SU-DHL-6 (cell line): ENCODE data around the gene DSCAML1.

Experiments used
- H2AFZ ChIP-seq: fragments of 200-600 bp; sonication (generic); 2 replicates; pipeline ENCODE4 v1.6.1; 2014; ENCODE audit warnings: low read depth, mild to moderate bottlenecking, moderate library complexity, mixed read lengths, antibody characterized with exemption, low read length; ENCODE audit not compliant: severe bottlenecking
- H3F3A ChIP-seq: fragments of 200-600 bp; shearing (Covaris generic); 2 replicates; pipeline ENCODE4 v1.6.0; 2016; ENCODE audit warnings: antibody characterized with exemption, mild to moderate bottlenecking; ENCODE audit not compliant: insufficient read depth
- H3K27ac ChIP-seq: fragments of 200-600 bp; sonication (generic); 2 replicates; pipeline ENCODE4 v1.5.1; 2016; ENCODE audit warnings: low read depth, mild to moderate bottlenecking, low read length, moderate library complexity, mixed read lengths
- H3K27me3 ChIP-seq: fragments of 200-600 bp; sonication (generic), shearing (Covaris generic); 2 replicates; pipeline ENCODE4 v1.6.0; 2014; ENCODE audit warnings: mild to moderate bottlenecking, low read length
- H3K36me3 ChIP-seq: fragments of 200-600 bp; sonication (generic); 2 replicates; pipeline ENCODE4 v1.6.1; 2014; ENCODE audit warnings: mild to moderate bottlenecking, low read length, mixed read lengths
- H3K4me2 ChIP-seq: fragments of 300-600, 200-600 bp; shearing (Covaris generic), sonication (generic); 2 replicates; pipeline ENCODE4 v1.6.0; 2014; ENCODE audit warnings: low read length, low read depth, mild to moderate bottlenecking; ENCODE audit not compliant: poor library complexity, severe bottlenecking
- H3K4me3 ChIP-seq: fragments of 200-600 bp; sonication (generic); 2 replicates; pipeline ENCODE4 v1.5.1; 2014; ENCODE audit warnings: antibody characterized with exemption, low read length, mild to moderate bottlenecking, mixed read lengths; ENCODE audit not compliant: insufficient read depth, poor library complexity, severe bottlenecking
- H3K79me2 ChIP-seq: fragments of 200-600 bp; sonication (generic); 2 replicates; pipeline ENCODE4 v1.6.1; 2014; ENCODE audit warnings: mild to moderate bottlenecking, low read length, moderate library complexity; ENCODE audit not compliant: insufficient read depth
- H3K9ac ChIP-seq: fragments of 200-600 bp; sonication (generic); 2 replicates; pipeline ENCODE4 v1.7.0; 2014; ENCODE audit warnings: mild to moderate bottlenecking, low read length
- H3K9me2 ChIP-seq: fragments of 200-600 bp; sonication (generic); replicated peaks from 2 replicates; pipeline ENCODE4 v1.6.1; 2014; ENCODE audit warnings: low read length; ENCODE audit not compliant: insufficient read depth
- H3K9me3 ChIP-seq: fragments of 200-600 bp; sonication (generic); 2 replicates; pipeline ENCODE4 v1.6.1; 2014; ENCODE audit warnings: low read length, mixed read lengths; ENCODE audit not compliant: insufficient read depth
- H4K20me1 ChIP-seq: fragments of 200-600 bp; sonication (generic); 2 replicates; pipeline ENCODE4 v1.6.1; 2014; ENCODE audit warnings: low read depth, mild to moderate bottlenecking, antibody characterized with exemption, low read length, moderate library complexity, mixed read lengths
- EZH2phosphoT487 ChIP-seq: fragments of 200-600 bp; sonication (generic), shearing (Covaris generic); conservative IDR thresholded peaks from 2 replicates; pipeline ENCODE4 v1.6.1; 2018; ENCODE audit warnings: mild to moderate bottlenecking, antibody characterized with exemption, low read length, moderate library complexity, mixed read lengths
- TF ChIP-seq, protein P1 (sequence below): fragments of 200-600 bp; sonication (generic); IDR thresholded peaks from one replicate; pipeline ENCODE4 v1.5.1; 2017; ENCODE audit warnings: antibody characterized with exemption, mild to moderate bottlenecking, low read length, moderate library complexity; ENCODE audit not compliant: insufficient read depth, poor library complexity, severe bottlenecking

DSCAML1 gene

DNA sequence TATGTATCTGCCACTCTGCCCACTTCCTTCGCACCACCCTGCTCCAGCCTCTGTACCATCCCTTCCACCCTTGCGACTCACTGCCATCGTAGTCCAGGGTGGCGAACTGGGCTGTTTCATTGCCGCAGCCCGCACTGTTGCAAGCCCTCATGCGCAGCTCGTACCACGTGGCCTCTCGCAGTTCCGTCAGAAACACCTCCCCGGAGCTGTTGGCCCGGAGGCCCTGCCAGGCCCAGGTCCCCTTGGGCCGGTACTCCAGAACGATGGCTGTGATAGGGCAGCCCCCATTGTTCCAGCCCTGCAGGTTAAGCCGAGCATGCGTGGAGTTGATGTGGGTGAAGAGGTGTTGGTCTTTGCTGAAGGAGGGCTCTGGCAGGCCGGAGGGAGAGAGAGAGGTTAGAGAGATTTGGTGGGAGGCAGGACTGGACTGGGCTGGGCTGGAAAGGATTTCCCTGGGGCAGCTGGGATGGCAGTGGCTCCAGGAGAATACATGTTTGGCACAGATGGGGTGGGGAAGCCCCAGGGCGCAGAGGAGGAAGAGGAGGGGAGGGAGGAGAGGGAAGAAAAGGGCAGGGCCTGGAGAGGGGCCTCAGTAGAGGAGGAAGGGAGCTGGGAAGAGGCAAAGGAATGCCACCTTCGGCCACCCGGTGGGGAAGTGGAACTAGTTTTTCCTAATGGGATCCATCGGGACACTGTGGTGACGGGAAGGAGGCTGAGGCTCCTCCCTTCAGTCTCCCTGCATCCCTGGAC lies 359.8 kb downstream of the DSCAML1 start:
- Histone ChIP-seq H4K20me1 (no peaks in the 10 kb centered on the region), H3K9me2 (no peaks in the 10 kb centered on the region), H2AFZ (no peak overlapping the region), H3F3A (no peaks in the 10 kb centered on the region), H3K9ac (no peak overlapping the region), H3K79me2 (no peaks in the 10 kb centered on the region), H3K36me3 (no peaks in the 10 kb centered on the region), H3K27me3 (no peaks in the 10 kb centered on the region), H3K27ac (no peak overlapping the region), H3K4me3 (no peak overlapping the region), H3K4me2 (no peak overlapping the region), H3K9me3 (no peaks in the 10 kb centered on the region)
- no peak for TF ChIP-seq EZH2phosphoT487
- TF ChIP-seq, protein P1, sequence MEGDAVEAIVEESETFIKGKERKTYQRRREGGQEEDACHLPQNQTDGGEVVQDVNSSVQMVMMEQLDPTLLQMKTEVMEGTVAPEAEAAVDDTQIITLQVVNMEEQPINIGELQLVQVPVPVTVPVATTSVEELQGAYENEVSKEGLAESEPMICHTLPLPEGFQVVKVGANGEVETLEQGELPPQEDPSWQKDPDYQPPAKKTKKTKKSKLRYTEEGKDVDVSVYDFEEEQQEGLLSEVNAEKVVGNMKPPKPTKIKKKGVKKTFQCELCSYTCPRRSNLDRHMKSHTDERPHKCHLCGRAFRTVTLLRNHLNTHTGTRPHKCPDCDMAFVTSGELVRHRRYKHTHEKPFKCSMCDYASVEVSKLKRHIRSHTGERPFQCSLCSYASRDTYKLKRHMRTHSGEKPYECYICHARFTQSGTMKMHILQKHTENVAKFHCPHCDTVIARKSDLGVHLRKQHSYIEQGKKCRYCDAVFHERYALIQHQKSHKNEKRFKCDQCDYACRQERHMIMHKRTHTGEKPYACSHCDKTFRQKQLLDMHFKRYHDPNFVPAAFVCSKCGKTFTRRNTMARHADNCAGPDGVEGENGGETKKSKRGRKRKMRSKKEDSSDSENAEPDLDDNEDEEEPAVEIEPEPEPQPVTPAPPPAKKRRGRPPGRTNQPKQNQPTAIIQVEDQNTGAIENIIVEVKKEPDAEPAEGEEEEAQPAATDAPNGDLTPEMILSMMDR, result no peak

GRCh38 chr11:117435326-117435725 lies 361.7 kb downstream of the DSCAML1 start:
- no peaks in the 10 kb centered on the region for H3K9me3 ChIP-seq
- H3K9ac ChIP-seq, result no peak overlapping the region
- H4K20me1 ChIP-seq, result no peaks in the 10 kb centered on the region
- no peaks in the 10 kb centered on the region for H3K79me2 ChIP-seq
- no peak overlapping the region for H3K4me2 ChIP-seq
- H3K27ac ChIP-seq, result no peak overlapping the region
- no peak overlapping the region for H2AFZ ChIP-seq
- no peak overlapping the region for H3K4me3 ChIP-seq
- H3F3A ChIP-seq, result no peaks in the 10 kb centered on the region
- TF ChIP-seq, protein P1, result no peak
- no peak for TF ChIP-seq EZH2phosphoT487
- no peaks in the 10 kb centered on the region for H3K9me2 ChIP-seq
- no peaks in the 10 kb centered on the region for H3K36me3 ChIP-seq
- no peaks in the 10 kb centered on the region for H3K27me3 ChIP-seq

GRCh38 chr11:117434481-117434880 lies 362.5 kb downstream of the DSCAML1 start:
- Histone ChIP-seq H3K36me3 (no peaks in the 10 kb centered on the region), H3K27ac (no peak overlapping the region), H3K27me3 (no peaks in the 10 kb centered on the region), H3K9me3 (no peaks in the 10 kb centered on the region), H3K4me3 (no peak overlapping the region), H3K9me2 (no peaks in the 10 kb centered on the region), H3F3A (no peaks in the 10 kb centered on the region), H2AFZ (no peak overlapping the region), H3K4me2 (no peak overlapping the region), H3K9ac (no peak overlapping the region), H3K79me2 (no peaks in the 10 kb centered on the region), H4K20me1 (no peaks in the 10 kb centered on the region)
- TF ChIP-seq, protein P1, result no peak
- TF ChIP-seq EZH2phosphoT487, result no peak
